Measurements from ENCODE around the gene GSK3A.

Gene GSK3A

GRCh38 chr19:42280815-42281145 lies 38.4 kb upstream of the GSK3A start:
- peaks cover 39% of the 10 kb centered on the region for H3K4me1 ChIP-seq (ENCODE audit: control insufficient read depth, insufficient read depth, low read length, unreplicated experiment)
- no peaks in the 10 kb centered on the region for H3K36me3 ChIP-seq (ENCODE audit: insufficient read depth, low read length)
- H2AFZ ChIP-seq (ENCODE audit: low read length, unreplicated experiment): no peak overlapping the region
- peak overlapping the region; percentile 93 for H3K4me3 ChIP-seq (ENCODE audit: low read depth, low read length)
- peak overlapping the region; percentile 61 for H3K27ac ChIP-seq (ENCODE audit: low read depth, low read length)
- no peaks in the 10 kb centered on the region for H3K27me3 ChIP-seq (ENCODE audit: insufficient read depth, low read length)
- H3K79me2 ChIP-seq (ENCODE audit: control insufficient read depth, insufficient read depth, low read length, unreplicated experiment): peaks cover 18% of the 10 kb centered on the region

- peaks cover 20% of the 10 kb centered on the region for H3K79me2 ChIP-seq (ENCODE audit: control insufficient read depth, insufficient read depth, low read length, unreplicated experiment)
- no peak overlapping the region for H2AFZ ChIP-seq (ENCODE audit: low read length, unreplicated experiment)
- peaks cover 32% of the 10 kb centered on the region for H3K4me1 ChIP-seq (ENCODE audit: control insufficient read depth, insufficient read depth, low read length, unreplicated experiment)
Observed at GRCh38 chr19:42279902-42280814, 37.8 kb upstream of the GSK3A start.

DNA sequence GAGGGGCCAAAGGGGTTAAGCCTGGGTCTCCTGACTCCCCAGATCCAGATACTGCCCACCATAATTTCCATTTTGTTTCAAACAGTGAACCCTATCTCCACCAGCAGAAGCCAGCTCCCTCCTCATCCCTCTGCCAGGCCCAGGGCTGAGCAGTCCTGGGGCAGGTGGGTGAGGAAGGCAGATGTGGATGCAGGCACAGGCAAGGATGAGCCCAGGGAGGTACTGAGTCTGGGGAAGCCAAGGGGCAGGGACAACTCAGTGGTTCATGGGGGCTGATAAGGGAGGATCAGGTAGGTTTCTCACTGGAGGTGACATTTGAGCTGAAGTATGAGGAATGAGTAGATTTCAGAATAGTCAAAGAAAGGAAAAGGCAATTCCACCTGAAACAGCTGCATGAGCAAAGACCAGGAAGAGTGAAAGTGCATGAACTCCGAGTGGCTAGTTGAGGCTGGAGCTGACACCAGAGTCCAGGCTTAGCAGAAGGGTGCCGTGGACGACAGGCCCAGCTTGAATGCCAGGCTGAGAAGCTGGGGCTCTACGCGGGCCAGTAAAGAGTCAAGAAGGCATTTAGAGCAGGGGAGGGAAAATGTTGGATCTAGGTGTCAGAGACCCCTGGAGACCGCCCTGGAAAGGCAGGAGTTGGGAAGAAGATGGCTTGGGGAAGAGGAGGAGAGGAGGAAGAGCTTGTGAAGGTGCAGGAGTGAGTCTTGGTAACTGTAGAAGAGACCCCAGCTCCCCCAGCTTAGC lies 36.9 kb upstream of the GSK3A start:
- peak overlapping the region; percentile 37; the same call in 1 of the 2 replicates for H3K27ac ChIP-seq (ENCODE audit: low read depth, low read length)
- no peak overlapping the region for H2AFZ ChIP-seq (ENCODE audit: low read length, unreplicated experiment)
- H3K79me2 ChIP-seq (ENCODE audit: control insufficient read depth, insufficient read depth, low read length, unreplicated experiment): peaks cover 19% of the 10 kb centered on the region
- H3K36me3 ChIP-seq (ENCODE audit: insufficient read depth, low read length): no peaks in the 10 kb centered on the region
- H3K4me1 ChIP-seq (ENCODE audit: control insufficient read depth, insufficient read depth, low read length, unreplicated experiment): peaks cover 28% of the 10 kb centered on the region
- peak overlapping the region; percentile 93 for H3K4me3 ChIP-seq (ENCODE audit: low read depth, low read length)
- H3K27me3 ChIP-seq (ENCODE audit: insufficient read depth, low read length): no peaks in the 10 kb centered on the region

More at GRCh38 chr19:42279902-42280814, 37.8 kb upstream of the GSK3A start:
- Histone ChIP-seq H3K27ac (ENCODE audit: low read depth, low read length) (peak overlapping the region; percentile 61), H3K27me3 (ENCODE audit: insufficient read depth, low read length) (no peaks in the 10 kb centered on the region), H3K4me3 (ENCODE audit: low read depth, low read length) (peak overlapping the region; percentile 93), H3K36me3 (ENCODE audit: insufficient read depth, low read length) (no peaks in the 10 kb centered on the region)

DNA sequence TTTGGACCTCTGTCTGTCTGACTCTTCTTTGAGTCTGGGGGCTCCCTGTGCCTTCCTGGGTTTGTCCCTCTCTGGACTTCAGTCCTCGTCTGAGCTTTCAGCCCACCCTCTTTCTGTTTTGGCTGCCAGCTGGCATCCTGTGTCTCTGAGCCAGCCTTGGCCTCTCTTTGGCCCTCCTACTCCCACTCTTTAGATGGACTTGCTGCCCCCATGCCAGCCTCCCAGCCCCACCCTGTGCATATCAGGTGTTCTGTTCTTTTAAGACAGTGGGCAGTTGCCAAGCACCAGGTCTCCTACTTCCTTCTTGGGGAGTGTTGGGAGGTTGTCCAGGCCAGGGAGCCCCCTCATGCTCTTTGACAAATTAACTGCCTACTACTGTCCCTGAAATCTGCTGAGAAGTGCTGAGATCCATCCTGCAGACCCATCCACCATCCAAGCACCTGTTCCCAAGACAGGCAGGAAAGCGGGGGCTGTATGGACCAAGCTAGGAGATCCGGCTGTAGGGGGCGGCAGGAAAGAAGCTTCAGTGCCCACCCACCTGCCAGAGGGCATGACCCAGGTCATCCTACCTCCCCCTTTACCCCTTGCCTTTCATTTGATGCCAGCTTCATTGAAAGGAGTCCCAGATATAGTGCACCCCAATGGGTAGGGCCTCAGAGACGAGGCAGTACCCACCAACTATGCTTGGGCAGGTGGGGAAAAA lies 36.2 kb upstream of the GSK3A start:
- no peaks in the 10 kb centered on the region for H3K27me3 ChIP-seq (ENCODE audit: insufficient read depth, low read length)
- H3K36me3 ChIP-seq (ENCODE audit: insufficient read depth, low read length): no peaks in the 10 kb centered on the region
- H3K4me1 ChIP-seq (ENCODE audit: control insufficient read depth, insufficient read depth, low read length, unreplicated experiment): peaks cover 28% of the 10 kb centered on the region
- peaks cover 19% of the 10 kb centered on the region for H3K79me2 ChIP-seq (ENCODE audit: control insufficient read depth, insufficient read depth, low read length, unreplicated experiment)
- no peak overlapping the region for H2AFZ ChIP-seq (ENCODE audit: low read length, unreplicated experiment)
- no peak overlapping the region for H3K27ac ChIP-seq (ENCODE audit: low read depth, low read length)
- no peak overlapping the region; the same call in 1 of the 2 replicates for H3K4me3 ChIP-seq (ENCODE audit: low read depth, low read length)

GRCh38 chr19:42277821-42278451 lies 35.5 kb upstream of the GSK3A start:
- Histone ChIP-seq H3K27ac (ENCODE audit: low read depth, low read length) (no peak overlapping the region), H3K27me3 (ENCODE audit: insufficient read depth, low read length) (no peaks in the 10 kb centered on the region), H3K4me3 (ENCODE audit: low read depth, low read length) (no peak overlapping the region), H3K4me1 (ENCODE audit: control insufficient read depth, insufficient read depth, low read length, unreplicated experiment) (peaks cover 22% of the 10 kb centered on the region), H2AFZ (ENCODE audit: low read length, unreplicated experiment) (no peak overlapping the region), H3K79me2 (ENCODE audit: control insufficient read depth, insufficient read depth, low read length, unreplicated experiment) (peaks cover 19% of the 10 kb centered on the region), H3K36me3 (ENCODE audit: insufficient read depth, low read length) (no peaks in the 10 kb centered on the region)

GRCh38 chr19:42276821-42277220 lies 34.4 kb upstream of the GSK3A start:
- Histone ChIP-seq H2AFZ (ENCODE audit: low read length, unreplicated experiment) (no peak overlapping the region), H3K4me1 (ENCODE audit: control insufficient read depth, insufficient read depth, low read length, unreplicated experiment) (peaks cover 13% of the 10 kb centered on the region), H3K27ac (ENCODE audit: low read depth, low read length) (no peak overlapping the region), H3K4me3 (ENCODE audit: low read depth, low read length) (no peak overlapping the region), H3K79me2 (ENCODE audit: control insufficient read depth, insufficient read depth, low read length, unreplicated experiment) (peaks cover 21% of the 10 kb centered on the region), H3K27me3 (ENCODE audit: insufficient read depth, low read length) (no peaks in the 10 kb centered on the region), H3K36me3 (ENCODE audit: insufficient read depth, low read length) (no peaks in the 10 kb centered on the region)

DNA sequence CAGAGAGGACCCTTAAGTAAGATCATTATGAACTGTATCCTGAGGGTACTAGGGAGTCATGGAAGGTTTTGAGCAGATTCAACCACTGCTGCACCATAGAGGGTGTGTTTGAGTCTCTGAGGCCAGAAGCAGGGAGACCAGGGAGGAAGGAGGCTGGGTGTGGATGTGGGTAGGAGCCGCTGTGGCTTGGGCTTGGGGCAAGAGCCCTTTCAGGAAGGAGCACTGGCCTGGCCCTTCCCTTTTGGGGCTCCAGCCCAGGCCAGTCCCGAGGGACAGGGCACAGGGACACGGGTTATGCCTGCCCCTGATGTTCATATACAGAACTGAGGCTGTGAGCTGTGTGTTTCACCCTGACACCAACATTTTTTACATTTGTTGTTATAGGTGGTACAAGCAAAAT lies 33.9 kb upstream of the GSK3A start:
- peaks cover 8% of the 10 kb centered on the region for H3K4me1 ChIP-seq (ENCODE audit: control insufficient read depth, insufficient read depth, low read length, unreplicated experiment)
- no peak overlapping the region for H3K4me3 ChIP-seq (ENCODE audit: low read depth, low read length)
- no peaks in the 10 kb centered on the region for H3K27me3 ChIP-seq (ENCODE audit: insufficient read depth, low read length)
- no peak overlapping the region for H2AFZ ChIP-seq (ENCODE audit: low read length, unreplicated experiment)
- H3K79me2 ChIP-seq (ENCODE audit: control insufficient read depth, insufficient read depth, low read length, unreplicated experiment): peaks cover 24% of the 10 kb centered on the region
- H3K27ac ChIP-seq (ENCODE audit: low read depth, low read length): no peak overlapping the region
- H3K36me3 ChIP-seq (ENCODE audit: insufficient read depth, low read length): no peaks in the 10 kb centered on the region

- no peaks in the 10 kb centered on the region for H3K27me3 ChIP-seq (ENCODE audit: insufficient read depth, low read length)
- H3K4me1 ChIP-seq (ENCODE audit: control insufficient read depth, insufficient read depth, low read length, unreplicated experiment): peaks cover 9% of the 10 kb centered on the region
- peaks cover 30% of the 10 kb centered on the region for H3K79me2 ChIP-seq (ENCODE audit: control insufficient read depth, insufficient read depth, low read length, unreplicated experiment)
- H3K4me3 ChIP-seq (ENCODE audit: low read depth, low read length): no peak overlapping the region
- H3K27ac ChIP-seq (ENCODE audit: low read depth, low read length): no peak overlapping the region
- H3K36me3 ChIP-seq (ENCODE audit: insufficient read depth, low read length): no peaks in the 10 kb centered on the region
- no peak overlapping the region for H2AFZ ChIP-seq (ENCODE audit: low read length, unreplicated experiment)
Observed at GRCh38 chr19:42275517-42275916, 33.1 kb upstream of the GSK3A start.

GRCh38 chr19:42275103-42275502 lies 32.7 kb upstream of the GSK3A start:
- Histone ChIP-seq H3K4me3 (ENCODE audit: low read depth, low read length) (no peak overlapping the region), H2AFZ (ENCODE audit: low read length, unreplicated experiment) (no peak overlapping the region), H3K79me2 (ENCODE audit: control insufficient read depth, insufficient read depth, low read length, unreplicated experiment) (peaks cover 33% of the 10 kb centered on the region), H3K36me3 (ENCODE audit: insufficient read depth, low read length) (no peaks in the 10 kb centered on the region), H3K4me1 (ENCODE audit: control insufficient read depth, insufficient read depth, low read length, unreplicated experiment) (peaks cover 11% of the 10 kb centered on the region), H3K27me3 (ENCODE audit: insufficient read depth, low read length) (no peaks in the 10 kb centered on the region), H3K27ac (ENCODE audit: low read depth, low read length) (no peak overlapping the region)

DNA sequence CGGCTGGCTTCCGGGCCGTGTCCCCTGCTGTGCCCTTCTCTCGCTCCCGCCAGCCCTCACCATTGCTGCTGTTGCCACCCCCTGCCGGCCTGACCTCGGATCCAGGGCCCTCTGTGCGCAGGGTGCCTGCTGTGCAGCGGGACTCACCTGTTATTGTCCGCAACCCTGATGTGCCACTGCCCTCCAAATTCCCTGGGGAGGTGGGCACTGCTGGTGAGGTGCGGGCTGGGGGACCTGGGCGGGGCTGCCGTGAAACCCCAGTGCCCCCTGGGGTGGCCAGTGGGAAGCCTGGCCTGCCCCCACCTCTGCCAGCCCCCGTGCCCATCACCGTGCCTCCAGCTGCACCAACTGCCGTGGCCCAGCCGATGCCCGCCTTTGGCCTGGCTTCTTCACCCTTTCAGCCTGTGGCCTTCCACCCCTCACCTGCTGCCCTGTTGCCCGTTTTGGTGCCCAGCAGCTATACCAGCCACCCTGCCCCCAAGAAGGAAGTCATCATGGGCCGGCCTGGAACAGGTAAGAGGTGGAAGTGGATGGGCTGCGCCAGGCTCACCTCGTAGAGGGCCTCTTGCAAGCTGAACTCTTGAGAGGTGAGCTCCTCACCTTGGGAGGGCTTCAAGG lies 31.8 kb upstream of the GSK3A start:
- Histone ChIP-seq H2AFZ (ENCODE audit: low read length, unreplicated experiment) (no peak overlapping the region), H3K4me3 (ENCODE audit: low read depth, low read length) (no peak overlapping the region), H3K4me1 (ENCODE audit: control insufficient read depth, insufficient read depth, low read length, unreplicated experiment) (peaks cover 9% of the 10 kb centered on the region), H3K36me3 (ENCODE audit: insufficient read depth, low read length) (no peaks in the 10 kb centered on the region), H3K79me2 (ENCODE audit: control insufficient read depth, insufficient read depth, low read length, unreplicated experiment) (peaks cover 40% of the 10 kb centered on the region), H3K27ac (ENCODE audit: low read depth, low read length) (no peak overlapping the region), H3K27me3 (ENCODE audit: insufficient read depth, low read length) (no peaks in the 10 kb centered on the region)
